ENCODE measurements around the gene IL6. TPM values are rescaled to one million over a fixed set of nuclear protein-coding genes. Genes with fewer than 3 reads are reported as not detected.

IL6 gene
- total and polyA plus RNA-seq, 2 donors from 2014 or later = 0.58 to 1.6 TPM

DNA sequence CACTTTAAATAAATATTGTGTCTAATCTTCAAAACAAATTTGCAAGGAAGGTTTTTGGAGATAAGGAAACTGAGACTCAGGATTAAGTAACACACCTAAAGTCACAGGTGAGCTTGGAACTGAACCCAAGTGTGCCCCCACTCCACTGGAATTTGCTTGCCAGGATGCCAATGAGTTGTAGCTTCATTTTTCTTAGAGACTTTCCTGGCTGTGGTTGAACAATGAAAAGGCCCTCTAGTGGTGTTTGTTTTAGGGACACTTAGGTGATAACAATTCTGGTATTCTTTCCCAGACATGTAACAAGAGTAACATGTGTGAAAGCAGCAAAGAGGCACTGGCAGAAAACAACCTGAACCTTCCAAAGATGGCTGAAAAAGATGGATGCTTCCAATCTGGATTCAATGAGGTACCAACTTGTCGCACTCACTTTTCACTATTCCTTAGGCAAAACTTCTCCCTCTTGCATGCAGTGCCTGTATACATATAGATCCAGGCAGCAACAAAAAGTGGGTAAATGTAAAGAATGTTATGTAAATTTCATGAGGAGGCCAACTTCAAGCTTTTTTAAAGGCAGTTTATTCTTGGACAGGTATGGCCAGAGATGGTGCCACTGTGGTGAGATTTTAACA is 1.5 kb downstream of the IL6 start:
- peaks cover 0 to 13% (median 7%) of the 10 kb centered on the region in 3 donors for H3K4me1 ChIP-seq (ENCODE audit: control insufficient read depth in 2 of 3, insufficient read depth in 2 of 3, low read depth in 1 of 3, low read length in 3 of 3)
- H3K9me3 ChIP-seq (ENCODE audit: control insufficient read depth in 2 of 3, insufficient read depth in 1 of 3, low read length in 3 of 3) = no peaks in the 10 kb centered on the region
- FAIRE-seq (no peak), DNase-seq (peak in 1 of 5 donors; percentile 39)
- no peak overlapping the region for H3K27ac ChIP-seq (ENCODE audit: low read depth in 2 of 2, low read length in 2 of 2)
- no peaks in the 10 kb centered on the region for H3K36me3 ChIP-seq (ENCODE audit: control insufficient read depth in 2 of 3, insufficient read depth in 3 of 3, low read length in 3 of 3)
- H3K9ac ChIP-seq (ENCODE audit: low read length in 3 of 3) = no peak overlapping the region
- intact Hi-C loops (cut with DNase I) = loop anchor here (10.0 kb wide), 1 partner anchor 174 kb away; no protein-coding TSS in a partner anchor
- TF ChIP-seq, protein P1, sequence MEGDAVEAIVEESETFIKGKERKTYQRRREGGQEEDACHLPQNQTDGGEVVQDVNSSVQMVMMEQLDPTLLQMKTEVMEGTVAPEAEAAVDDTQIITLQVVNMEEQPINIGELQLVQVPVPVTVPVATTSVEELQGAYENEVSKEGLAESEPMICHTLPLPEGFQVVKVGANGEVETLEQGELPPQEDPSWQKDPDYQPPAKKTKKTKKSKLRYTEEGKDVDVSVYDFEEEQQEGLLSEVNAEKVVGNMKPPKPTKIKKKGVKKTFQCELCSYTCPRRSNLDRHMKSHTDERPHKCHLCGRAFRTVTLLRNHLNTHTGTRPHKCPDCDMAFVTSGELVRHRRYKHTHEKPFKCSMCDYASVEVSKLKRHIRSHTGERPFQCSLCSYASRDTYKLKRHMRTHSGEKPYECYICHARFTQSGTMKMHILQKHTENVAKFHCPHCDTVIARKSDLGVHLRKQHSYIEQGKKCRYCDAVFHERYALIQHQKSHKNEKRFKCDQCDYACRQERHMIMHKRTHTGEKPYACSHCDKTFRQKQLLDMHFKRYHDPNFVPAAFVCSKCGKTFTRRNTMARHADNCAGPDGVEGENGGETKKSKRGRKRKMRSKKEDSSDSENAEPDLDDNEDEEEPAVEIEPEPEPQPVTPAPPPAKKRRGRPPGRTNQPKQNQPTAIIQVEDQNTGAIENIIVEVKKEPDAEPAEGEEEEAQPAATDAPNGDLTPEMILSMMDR (IDR thresholded peaks at IDR 0.05; ENCODE audit: borderline replicate concordance, extremely low read depth, insufficient read depth) = peak; percentile 51
- no peak overlapping the region for H3K4me3 ChIP-seq (ENCODE audit: low read length in 3 of 3)
- H3K27me3 ChIP-seq (ENCODE audit: control insufficient read depth, insufficient read depth, low read length) = no peaks in the 10 kb centered on the region

DNA sequence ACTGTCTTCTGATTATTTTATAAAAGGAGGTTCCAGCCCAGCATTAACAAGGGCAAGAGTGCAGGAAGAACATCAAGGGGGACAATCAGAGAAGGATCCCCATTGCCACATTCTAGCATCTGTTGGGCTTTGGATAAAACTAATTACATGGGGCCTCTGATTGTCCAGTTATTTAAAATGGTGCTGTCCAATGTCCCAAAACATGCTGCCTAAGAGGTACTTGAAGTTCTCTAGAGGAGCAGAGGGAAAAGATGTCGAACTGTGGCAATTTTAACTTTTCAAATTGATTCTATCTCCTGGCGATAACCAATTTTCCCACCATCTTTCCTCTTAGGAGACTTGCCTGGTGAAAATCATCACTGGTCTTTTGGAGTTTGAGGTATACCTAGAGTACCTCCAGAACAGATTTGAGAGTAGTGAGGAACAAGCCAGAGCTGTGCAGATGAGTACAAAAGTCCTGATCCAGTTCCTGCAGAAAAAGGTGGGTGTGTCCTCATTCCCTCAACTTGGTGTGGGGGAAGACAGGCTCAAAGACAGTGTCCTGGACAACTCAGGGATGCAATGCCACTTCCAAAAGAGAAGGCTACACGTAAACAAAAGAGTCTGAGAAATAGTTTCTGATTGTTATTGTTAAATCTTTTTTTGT is 2.3 kb downstream of the IL6 start:
- DNase-seq (no peak), FAIRE-seq (no peak)
- Histone ChIP-seq H3K27me3 (ENCODE audit: control insufficient read depth, insufficient read depth, low read length) (no peaks in the 10 kb centered on the region), H3K9me3 (ENCODE audit: control insufficient read depth in 2 of 3, insufficient read depth in 1 of 3, low read length in 3 of 3) (no peaks in the 10 kb centered on the region), H3K36me3 (ENCODE audit: control insufficient read depth in 2 of 3, insufficient read depth in 3 of 3, low read length in 3 of 3) (no peaks in the 10 kb centered on the region), H3K4me3 (ENCODE audit: low read length in 3 of 3) (no peak overlapping the region), H3K4me1 (ENCODE audit: control insufficient read depth in 2 of 3, insufficient read depth in 2 of 3, low read depth in 1 of 3, low read length in 3 of 3) (peaks cover 0 to 10% (median 7%) of the 10 kb centered on the region in 3 donors), H3K27ac (ENCODE audit: low read depth in 2 of 2, low read length in 2 of 2) (no peak overlapping the region), H3K9ac (ENCODE audit: low read length in 3 of 3) (no peak overlapping the region)
- intact Hi-C loops (cut with DNase I) = loop anchor here (10.0 kb wide), 1 partner anchor 175 kb away; no protein-coding TSS in a partner anchor
- TF ChIP-seq, protein P1 (IDR thresholded peaks at IDR 0.05; ENCODE audit: borderline replicate concordance, extremely low read depth, insufficient read depth) = no peak

DNA sequence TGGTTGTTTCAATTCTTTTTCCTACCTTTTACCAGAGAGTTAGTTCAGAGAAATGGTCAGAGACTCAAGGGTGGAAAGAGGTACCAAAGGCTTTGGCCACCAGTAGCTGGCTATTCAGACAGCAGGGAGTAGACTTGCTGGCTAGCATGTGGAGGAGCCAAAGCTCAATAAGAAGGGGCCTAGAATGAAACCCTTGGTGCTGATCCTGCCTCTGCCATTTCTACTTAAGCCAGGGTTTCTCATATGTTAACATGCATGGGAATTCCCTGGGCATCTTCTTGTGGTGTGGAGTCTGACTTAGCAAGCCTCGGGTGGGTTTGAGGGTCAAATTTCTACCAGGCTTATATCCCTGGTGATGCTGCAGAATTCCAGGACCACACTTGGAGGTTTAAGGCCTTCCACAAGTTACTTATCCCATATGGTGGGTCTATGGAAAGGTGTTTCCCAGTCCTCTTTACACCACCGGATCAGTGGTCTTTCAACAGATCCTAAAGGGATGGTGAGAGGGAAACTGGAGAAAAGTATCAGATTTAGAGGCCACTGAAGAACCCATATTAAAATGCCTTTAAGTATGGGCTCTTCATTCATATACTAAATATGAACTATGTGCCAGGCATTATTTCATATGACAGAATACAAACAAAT is 3.2 kb downstream of the IL6 start:
- Histone ChIP-seq H3K36me3 (ENCODE audit: control insufficient read depth in 2 of 3, insufficient read depth in 3 of 3, low read length in 3 of 3) (no peaks in the 10 kb centered on the region), H3K9me3 (ENCODE audit: control insufficient read depth in 2 of 3, insufficient read depth in 1 of 3, low read length in 3 of 3) (no peaks in the 10 kb centered on the region), H3K27me3 (ENCODE audit: control insufficient read depth, insufficient read depth, low read length) (no peaks in the 10 kb centered on the region), H3K27ac (ENCODE audit: low read depth in 2 of 2, low read length in 2 of 2) (no peak overlapping the region), H3K4me1 (ENCODE audit: control insufficient read depth in 2 of 3, insufficient read depth in 2 of 3, low read depth in 1 of 3, low read length in 3 of 3) (peaks cover 0 to 10% (median 7%) of the 10 kb centered on the region in 3 donors), H3K4me3 (ENCODE audit: low read length in 3 of 3) (no peak overlapping the region), H3K9ac (ENCODE audit: low read length in 3 of 3) (no peak overlapping the region)
- no peak for FAIRE-seq
- intact Hi-C loops (cut with DNase I) = no loop called here
- TF ChIP-seq, protein P1 (IDR thresholded peaks at IDR 0.05; ENCODE audit: borderline replicate concordance, extremely low read depth, insufficient read depth) = no peak
- no peak for DNase-seq

Measured in kidney (tissue), 14 donors.